ENCODE data around the gene LRRC46. TPM values are rescaled to one million over a fixed set of nuclear protein-coding genes. Genes with fewer than 3 reads are reported as not detected.

LRRC46 gene
- total and polyA plus RNA-seq, 2 experiments from 2014 or later, result 0.18 to 0.35 TPM

DNA sequence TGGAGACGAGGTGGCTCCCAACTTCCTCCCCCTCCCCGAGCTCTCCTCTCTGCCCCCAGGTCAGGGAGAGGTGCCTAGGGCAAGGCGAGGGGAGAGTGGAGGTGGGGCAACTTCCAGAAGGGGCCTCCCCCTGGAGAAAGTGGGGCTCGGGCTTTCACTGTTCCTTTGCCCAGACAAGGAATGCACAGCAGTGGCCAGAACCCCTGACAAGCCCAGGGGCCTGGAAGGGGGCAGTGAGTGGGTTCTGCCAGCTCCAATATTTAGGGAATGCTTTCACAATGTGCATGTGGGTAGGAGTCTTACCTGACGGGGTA lies 52.9 kb downstream of the LRRC46 start:
- Histone ChIP-seq H3K27me3 (ENCODE audit: insufficient read depth) (no peaks in the 10 kb centered on the region), H3K4me3 (no peak overlapping the region), H3K79me2 (replicated peaks; ENCODE audit: insufficient read depth) (no peaks in the 10 kb centered on the region), H3K4me1 (ENCODE audit: insufficient read depth) (peaks cover 16% of the 10 kb centered on the region), H4K20me1 (replicated peaks; ENCODE audit: insufficient read depth) (no peaks in the 10 kb centered on the region), H3K36me3 (ENCODE audit: insufficient read depth) (no peaks in the 10 kb centered on the region), H2AFZ (peak overlapping the region; percentile 85; the same call in 1 of the 2 replicates), H3K27ac (ENCODE audit: low read depth) (no peak overlapping the region), H3F3A (replicated peaks; ENCODE audit: low read depth) (0 out of 2 replicates have a peak, but pooled peaks cover 2% of the 10 kb centered on the region), H3K9me2 (ENCODE audit: insufficient read depth) (no peaks in the 10 kb centered on the region), H3K4me2 (peak overlapping the region; percentile 69)
- TF ChIP-seq, protein P1, sequence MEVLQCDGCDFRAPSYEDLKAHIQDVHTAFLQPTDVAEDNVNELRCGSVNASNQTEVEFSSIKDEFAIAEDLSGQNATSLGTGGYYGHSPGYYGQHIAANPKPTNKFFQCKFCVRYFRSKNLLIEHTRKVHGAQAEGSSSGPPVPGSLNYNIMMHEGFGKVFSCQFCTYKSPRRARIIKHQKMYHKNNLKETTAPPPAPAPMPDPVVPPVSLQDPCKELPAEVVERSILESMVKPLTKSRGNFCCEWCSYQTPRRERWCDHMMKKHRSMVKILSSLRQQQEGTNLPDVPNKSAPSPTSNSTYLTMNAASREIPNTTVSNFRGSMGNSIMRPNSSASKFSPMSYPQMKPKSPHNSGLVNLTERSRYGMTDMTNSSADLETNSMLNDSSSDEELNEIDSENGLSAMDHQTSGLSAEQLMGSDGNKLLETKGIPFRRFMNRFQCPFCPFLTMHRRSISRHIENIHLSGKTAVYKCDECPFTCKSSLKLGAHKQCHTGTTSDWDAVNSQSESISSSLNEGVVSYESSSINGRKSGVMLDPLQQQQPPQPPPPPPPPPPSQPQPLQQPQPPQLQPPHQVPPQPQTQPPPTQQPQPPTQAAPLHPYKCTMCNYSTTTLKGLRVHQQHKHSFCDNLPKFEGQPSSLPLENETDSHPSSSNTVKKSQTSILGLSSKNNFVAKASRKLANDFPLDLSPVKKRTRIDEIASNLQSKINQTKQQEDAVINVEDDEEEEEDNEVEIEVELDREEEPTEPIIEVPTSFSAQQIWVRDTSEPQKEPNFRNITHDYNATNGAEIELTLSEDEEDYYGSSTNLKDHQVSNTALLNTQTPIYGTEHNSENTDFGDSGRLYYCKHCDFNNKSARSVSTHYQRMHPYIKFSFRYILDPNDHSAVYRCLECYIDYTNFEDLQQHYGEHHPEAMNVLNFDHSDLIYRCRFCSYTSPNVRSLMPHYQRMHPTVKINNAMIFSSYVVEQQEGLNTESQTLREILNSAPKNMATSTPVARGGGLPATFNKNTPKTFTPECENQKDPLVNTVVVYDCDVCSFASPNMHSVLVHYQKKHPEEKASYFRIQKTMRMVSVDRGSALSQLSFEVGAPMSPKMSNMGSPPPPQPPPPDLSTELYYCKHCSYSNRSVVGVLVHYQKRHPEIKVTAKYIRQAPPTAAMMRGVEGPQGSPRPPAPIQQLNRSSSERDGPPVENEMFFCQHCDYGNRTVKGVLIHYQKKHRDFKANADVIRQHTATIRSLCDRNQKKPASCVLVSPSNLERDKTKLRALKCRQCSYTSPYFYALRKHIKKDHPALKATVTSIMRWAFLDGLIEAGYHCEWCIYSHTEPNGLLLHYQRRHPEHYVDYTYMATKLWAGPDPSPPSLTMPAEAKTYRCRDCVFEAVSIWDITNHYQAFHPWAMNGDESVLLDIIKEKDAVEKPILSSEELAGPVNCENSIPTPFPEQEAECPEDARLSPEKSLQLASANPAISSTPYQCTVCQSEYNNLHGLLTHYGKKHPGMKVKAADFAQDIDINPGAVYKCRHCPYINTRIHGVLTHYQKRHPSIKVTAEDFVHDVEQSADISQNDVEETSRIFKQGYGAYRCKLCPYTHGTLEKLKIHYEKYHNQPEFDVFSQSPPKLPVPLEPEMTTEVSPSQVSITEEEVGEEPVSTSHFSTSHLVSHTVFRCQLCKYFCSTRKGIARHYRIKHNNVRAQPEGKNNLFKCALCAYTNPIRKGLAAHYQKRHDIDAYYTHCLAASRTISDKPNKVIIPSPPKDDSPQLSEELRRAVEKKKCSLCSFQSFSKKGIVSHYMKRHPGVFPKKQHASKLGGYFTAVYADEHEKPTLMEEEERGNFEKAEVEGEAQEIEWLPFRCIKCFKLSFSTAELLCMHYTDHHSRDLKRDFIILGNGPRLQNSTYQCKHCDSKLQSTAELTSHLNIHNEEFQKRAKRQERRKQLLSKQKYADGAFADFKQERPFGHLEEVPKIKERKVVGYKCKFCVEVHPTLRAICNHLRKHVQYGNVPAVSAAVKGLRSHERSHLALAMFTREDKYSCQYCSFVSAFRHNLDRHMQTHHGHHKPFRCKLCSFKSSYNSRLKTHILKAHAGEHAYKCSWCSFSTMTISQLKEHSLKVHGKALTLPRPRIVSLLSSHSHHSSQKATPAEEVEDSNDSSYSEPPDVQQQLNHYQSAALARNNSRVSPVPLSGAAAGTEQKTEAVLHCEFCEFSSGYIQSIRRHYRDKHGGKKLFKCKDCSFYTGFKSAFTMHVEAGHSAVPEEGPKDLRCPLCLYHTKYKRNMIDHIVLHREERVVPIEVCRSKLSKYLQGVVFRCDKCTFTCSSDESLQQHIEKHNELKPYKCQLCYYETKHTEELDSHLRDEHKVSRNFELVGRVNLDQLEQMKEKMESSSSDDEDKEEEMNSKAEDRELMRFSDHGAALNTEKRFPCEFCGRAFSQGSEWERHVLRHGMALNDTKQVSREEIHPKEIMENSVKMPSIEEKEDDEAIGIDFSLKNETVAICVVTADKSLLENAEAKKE (CRISPR knock-in tag; IDR thresholded peaks at IDR 0.05), result no peak
- DNase-seq (ENCODE audit: low spot score) (no peak), ATAC-seq (peak; percentile 18)
- Mint-ChIP-seq H3K27me3 (ENCODE audit: insufficient read depth, low read depth, poor library complexity) (peaks cover 20% of the 10 kb centered on the region), H3K36me3 (ENCODE audit: low read depth) (no peaks in the 10 kb centered on the region), H3K27ac (no peak overlapping the region), H3K9me3 (no peaks in the 10 kb centered on the region), H3K4me1 (peaks cover 22% of the 10 kb centered on the region), H3K4me3 (no peak overlapping the region)

DNA sequence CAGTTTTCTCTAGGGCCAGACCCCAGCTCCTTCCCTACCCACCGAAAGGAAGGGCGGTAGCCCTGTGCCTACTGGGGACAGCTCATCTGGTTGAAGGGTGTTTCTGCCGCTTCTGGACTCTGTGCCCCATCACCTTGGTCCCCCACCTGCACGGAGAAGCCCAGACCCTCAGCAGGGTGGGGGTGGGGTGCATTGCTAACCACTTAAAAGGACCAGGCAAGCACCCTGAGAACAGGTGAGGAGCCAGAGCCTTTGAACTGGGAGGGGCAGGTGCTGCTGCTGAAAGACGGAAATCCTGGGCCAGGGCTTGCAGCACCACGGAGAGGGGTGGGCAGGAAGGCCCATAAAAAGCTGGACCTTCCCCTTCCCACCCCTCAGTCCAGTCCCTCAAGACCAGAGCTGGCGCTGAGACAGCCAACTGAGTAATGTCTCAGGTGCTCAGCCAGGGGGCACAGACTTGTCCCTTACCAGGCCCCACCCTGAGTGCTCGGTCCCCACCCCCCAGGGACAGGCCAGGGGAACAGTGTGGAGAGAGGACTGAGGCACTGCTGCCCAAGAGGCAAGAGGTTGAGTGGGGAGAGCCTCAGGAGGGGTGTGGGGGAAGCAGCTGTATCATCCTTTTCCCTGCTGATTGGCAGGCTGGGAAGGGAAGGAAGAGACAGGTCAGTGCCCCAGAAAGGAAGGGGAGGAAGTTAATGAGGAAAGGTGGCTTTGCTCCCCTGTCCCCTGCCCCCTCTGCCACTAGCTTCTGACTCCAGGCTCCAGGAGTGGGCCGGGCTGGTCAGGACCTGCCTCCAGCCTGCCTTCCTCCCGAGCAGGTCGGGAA lies 53.6 kb downstream of the LRRC46 start:
- peaks cover 24% of the 10 kb centered on the region for H3K4me1 Mint-ChIP-seq
- H4K20me1 ChIP-seq (replicated peaks; ENCODE audit: insufficient read depth), result no peaks in the 10 kb centered on the region
- peaks cover 20% of the 10 kb centered on the region for H3K27me3 Mint-ChIP-seq (ENCODE audit: insufficient read depth, low read depth, poor library complexity)
- no peaks in the 10 kb centered on the region for H3K27me3 ChIP-seq (ENCODE audit: insufficient read depth)
- no peak overlapping the region for H3K4me3 Mint-ChIP-seq
- peak overlapping the region; percentile 69 for H3K4me2 ChIP-seq
- H3K9me3 Mint-ChIP-seq, result no peaks in the 10 kb centered on the region
- no peaks in the 10 kb centered on the region for H3K9me2 ChIP-seq (ENCODE audit: insufficient read depth)
- no peaks in the 10 kb centered on the region for H3K36me3 ChIP-seq (ENCODE audit: insufficient read depth)
- peaks cover 16% of the 10 kb centered on the region for H3K4me1 ChIP-seq (ENCODE audit: insufficient read depth)
- H3K27ac ChIP-seq (ENCODE audit: low read depth), result no peak overlapping the region
- no peaks in the 10 kb centered on the region for H3K36me3 Mint-ChIP-seq (ENCODE audit: low read depth)
- H3K27ac Mint-ChIP-seq, result no peak overlapping the region
- H3K79me2 ChIP-seq (replicated peaks; ENCODE audit: insufficient read depth), result no peaks in the 10 kb centered on the region
- ATAC-seq (peak; percentile 38), DNase-seq (ENCODE audit: low spot score) (peak; percentile 55)
- H3K4me3 ChIP-seq, result no peak overlapping the region
- 0 out of 2 replicates have a peak, but pooled peaks cover 2% of the 10 kb centered on the region for H3F3A ChIP-seq (replicated peaks; ENCODE audit: low read depth)
- H2AFZ ChIP-seq, result peak overlapping the region; percentile 85
- TF ChIP-seq, protein P2, sequence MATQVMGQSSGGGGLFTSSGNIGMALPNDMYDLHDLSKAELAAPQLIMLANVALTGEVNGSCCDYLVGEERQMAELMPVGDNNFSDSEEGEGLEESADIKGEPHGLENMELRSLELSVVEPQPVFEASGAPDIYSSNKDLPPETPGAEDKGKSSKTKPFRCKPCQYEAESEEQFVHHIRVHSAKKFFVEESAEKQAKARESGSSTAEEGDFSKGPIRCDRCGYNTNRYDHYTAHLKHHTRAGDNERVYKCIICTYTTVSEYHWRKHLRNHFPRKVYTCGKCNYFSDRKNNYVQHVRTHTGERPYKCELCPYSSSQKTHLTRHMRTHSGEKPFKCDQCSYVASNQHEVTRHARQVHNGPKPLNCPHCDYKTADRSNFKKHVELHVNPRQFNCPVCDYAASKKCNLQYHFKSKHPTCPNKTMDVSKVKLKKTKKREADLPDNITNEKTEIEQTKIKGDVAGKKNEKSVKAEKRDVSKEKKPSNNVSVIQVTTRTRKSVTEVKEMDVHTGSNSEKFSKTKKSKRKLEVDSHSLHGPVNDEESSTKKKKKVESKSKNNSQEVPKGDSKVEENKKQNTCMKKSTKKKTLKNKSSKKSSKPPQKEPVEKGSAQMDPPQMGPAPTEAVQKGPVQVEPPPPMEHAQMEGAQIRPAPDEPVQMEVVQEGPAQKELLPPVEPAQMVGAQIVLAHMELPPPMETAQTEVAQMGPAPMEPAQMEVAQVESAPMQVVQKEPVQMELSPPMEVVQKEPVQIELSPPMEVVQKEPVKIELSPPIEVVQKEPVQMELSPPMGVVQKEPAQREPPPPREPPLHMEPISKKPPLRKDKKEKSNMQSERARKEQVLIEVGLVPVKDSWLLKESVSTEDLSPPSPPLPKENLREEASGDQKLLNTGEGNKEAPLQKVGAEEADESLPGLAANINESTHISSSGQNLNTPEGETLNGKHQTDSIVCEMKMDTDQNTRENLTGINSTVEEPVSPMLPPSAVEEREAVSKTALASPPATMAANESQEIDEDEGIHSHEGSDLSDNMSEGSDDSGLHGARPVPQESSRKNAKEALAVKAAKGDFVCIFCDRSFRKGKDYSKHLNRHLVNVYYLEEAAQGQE (IDR thresholded peaks at IDR 0.05; ENCODE audit: unreplicated experiment), result peak; percentile 41
- TF ChIP-seq STAT1 (IDR thresholded peaks at IDR 0.05; ENCODE audit: unreplicated experiment), result no peak
- TF ChIP-seq ZNF331 (CRISPR knock-in tag; IDR thresholded peaks at IDR 0.05; ENCODE audit: low read depth), result no peak
- TF ChIP-seq, protein P3, sequence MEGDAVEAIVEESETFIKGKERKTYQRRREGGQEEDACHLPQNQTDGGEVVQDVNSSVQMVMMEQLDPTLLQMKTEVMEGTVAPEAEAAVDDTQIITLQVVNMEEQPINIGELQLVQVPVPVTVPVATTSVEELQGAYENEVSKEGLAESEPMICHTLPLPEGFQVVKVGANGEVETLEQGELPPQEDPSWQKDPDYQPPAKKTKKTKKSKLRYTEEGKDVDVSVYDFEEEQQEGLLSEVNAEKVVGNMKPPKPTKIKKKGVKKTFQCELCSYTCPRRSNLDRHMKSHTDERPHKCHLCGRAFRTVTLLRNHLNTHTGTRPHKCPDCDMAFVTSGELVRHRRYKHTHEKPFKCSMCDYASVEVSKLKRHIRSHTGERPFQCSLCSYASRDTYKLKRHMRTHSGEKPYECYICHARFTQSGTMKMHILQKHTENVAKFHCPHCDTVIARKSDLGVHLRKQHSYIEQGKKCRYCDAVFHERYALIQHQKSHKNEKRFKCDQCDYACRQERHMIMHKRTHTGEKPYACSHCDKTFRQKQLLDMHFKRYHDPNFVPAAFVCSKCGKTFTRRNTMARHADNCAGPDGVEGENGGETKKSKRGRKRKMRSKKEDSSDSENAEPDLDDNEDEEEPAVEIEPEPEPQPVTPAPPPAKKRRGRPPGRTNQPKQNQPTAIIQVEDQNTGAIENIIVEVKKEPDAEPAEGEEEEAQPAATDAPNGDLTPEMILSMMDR (conservative IDR thresholded peaks at IDR 0.05; ENCODE audit: low read depth in 2 of 2), result no peak
- TF ChIP-seq EZH2phosphoT487 (IDR thresholded peaks at IDR 0.05; ENCODE audit: unreplicated experiment), result no peak
- TF ChIP-seq EZH2 (IDR thresholded peaks at IDR 0.05; ENCODE audit: low read depth, unreplicated experiment), result no peak
- no peak for TF ChIP-seq NANOG (IDR thresholded peaks at IDR 0.05; ENCODE audit: borderline replicate concordance)
- no peak for TF ChIP-seq JUNB (IDR thresholded peaks at IDR 0.05; ENCODE audit: unreplicated experiment)

Measured in GM23338 (cell line).